NT2/D1 (cell line): Measurements from ENCODE around the gene IRF7.

Source experiments
- SUZ12 ChIP-seq: IDR thresholded peaks from 2 replicates; pipeline ENCODE4 v1.6.1; 2011; ENCODE audit not compliant: insufficient read length, insufficient read depth; ENCODE audit errors: extremely low read depth
- ZNF274 ChIP-seq: IDR thresholded peaks from 2 replicates; pipeline ENCODE4 v1.6.1; 2011; ENCODE audit warnings: mild to moderate bottlenecking, low read depth, low read length

DNA sequence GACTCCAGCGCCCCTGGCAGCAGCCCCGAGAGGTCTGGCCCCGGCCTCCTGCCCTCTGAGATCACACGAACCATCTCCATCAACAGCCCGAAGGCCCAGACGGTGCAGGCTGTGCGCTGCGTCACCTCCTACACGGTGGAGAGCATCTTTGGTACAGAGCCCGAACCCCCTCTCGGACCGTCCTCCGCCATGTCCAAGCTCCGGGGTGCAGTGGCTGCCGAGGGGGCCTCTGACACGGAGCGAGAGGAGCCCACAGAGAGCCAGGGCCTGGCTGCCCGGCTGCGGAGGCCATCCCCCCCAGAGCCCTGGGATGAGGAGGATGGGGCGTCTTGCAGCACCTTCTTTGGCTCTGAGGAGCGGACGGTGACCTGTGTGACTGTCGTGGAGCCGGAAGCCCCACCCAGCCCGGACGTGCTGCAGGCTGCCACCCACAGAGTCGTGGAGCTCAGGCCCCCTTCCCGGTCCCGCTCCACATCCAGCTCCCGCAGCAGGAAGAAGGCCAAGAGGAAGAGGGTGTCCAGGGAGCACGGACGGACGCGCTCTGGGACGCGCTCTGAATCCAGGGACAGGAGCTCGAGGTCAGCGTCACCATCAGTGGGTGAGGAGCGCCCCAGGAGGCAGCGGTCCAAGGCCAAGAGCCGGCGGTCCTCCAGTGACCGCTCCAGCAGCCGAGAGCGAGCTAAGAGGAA is 7.6 kb downstream of the IRF7 start:
- no peak for TF ChIP-seq ZNF274
- no peak for TF ChIP-seq SUZ12
